ENCODE results near the gene DEAF1.

The DEAF1 gene

DNA sequence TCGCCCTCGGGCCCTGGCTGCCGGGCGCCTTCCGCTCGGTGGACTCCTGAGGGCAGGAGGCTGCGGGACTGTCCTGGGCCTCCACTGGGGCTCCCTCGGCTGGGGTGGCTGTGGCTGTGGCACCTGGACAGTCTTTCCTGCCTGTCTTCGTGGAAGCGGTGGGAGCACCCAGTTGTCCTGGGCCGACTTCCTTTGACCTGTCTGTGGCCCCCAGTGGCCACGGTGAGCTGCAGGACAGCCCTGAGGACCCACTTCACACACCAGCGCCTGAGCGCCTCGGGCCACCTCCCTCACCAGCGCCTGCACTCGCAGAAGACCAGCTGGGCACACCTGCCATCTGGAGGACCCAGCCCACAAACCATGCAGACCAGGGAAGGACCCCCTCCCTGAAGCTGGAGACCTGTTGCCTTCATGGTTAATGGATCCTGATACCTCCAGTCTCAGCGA lies 9.2 kb upstream of the DEAF1 start:
- H3K4me3 ChIP-seq (ENCODE audit: low read length): no peak overlapping the region

GRCh38 chr11:703506-703905 lies 8.5 kb upstream of the DEAF1 start:
- Histone ChIP-seq H3K4me1 (ENCODE audit: insufficient read depth, low read length) (peaks cover 8% of the 10 kb centered on the region), H3K27me3 (ENCODE audit: insufficient read depth, low read length) (peaks cover 12% of the 10 kb centered on the region; the same call in 1 of the 2 replicates), H3K36me3 (ENCODE audit: insufficient read depth, low read depth, low read length) (peaks cover 4% of the 10 kb centered on the region; the same call in 1 of the 2 replicates), H3K9me3 (ENCODE audit: insufficient read depth, low read depth, low read length) (no peaks in the 10 kb centered on the region), H3K4me3 (ENCODE audit: low read length) (no peak overlapping the region), H3K27ac (ENCODE audit: low read length) (no peak overlapping the region), H3K9ac (ENCODE audit: low read depth, low read length) (no peak overlapping the region)

More for the DNA sequence above, 9.2 kb upstream of the DEAF1 start:
- Histone ChIP-seq H3K27me3 (ENCODE audit: insufficient read depth, low read length) (peaks cover 12% of the 10 kb centered on the region; the same call in 1 of the 2 replicates), H3K9ac (ENCODE audit: low read depth, low read length) (no peak overlapping the region), H3K4me1 (ENCODE audit: insufficient read depth, low read length) (peaks cover 8% of the 10 kb centered on the region), H3K27ac (ENCODE audit: low read length) (no peak overlapping the region), H3K9me3 (ENCODE audit: insufficient read depth, low read depth, low read length) (no peaks in the 10 kb centered on the region), H3K36me3 (ENCODE audit: insufficient read depth, low read depth, low read length) (peaks cover 4% of the 10 kb centered on the region; the same call in 1 of the 2 replicates)

- Histone ChIP-seq H3K9me3 (ENCODE audit: insufficient read depth, low read depth, low read length) (no peaks in the 10 kb centered on the region), H3K4me3 (ENCODE audit: low read length) (no peak overlapping the region), H3K27ac (ENCODE audit: low read length) (no peak overlapping the region), H3K36me3 (ENCODE audit: insufficient read depth, low read depth, low read length) (peaks cover 4% of the 10 kb centered on the region; the same call in 1 of the 2 replicates), H3K9ac (ENCODE audit: low read depth, low read length) (no peak overlapping the region), H3K27me3 (ENCODE audit: insufficient read depth, low read length) (peaks cover 12% of the 10 kb centered on the region; the same call in 1 of the 2 replicates), H3K4me1 (ENCODE audit: insufficient read depth, low read length) (peaks cover 10% of the 10 kb centered on the region)
Measured at GRCh38 chr11:702462-703461, 7.7 kb upstream of the DEAF1 start.

DNA sequence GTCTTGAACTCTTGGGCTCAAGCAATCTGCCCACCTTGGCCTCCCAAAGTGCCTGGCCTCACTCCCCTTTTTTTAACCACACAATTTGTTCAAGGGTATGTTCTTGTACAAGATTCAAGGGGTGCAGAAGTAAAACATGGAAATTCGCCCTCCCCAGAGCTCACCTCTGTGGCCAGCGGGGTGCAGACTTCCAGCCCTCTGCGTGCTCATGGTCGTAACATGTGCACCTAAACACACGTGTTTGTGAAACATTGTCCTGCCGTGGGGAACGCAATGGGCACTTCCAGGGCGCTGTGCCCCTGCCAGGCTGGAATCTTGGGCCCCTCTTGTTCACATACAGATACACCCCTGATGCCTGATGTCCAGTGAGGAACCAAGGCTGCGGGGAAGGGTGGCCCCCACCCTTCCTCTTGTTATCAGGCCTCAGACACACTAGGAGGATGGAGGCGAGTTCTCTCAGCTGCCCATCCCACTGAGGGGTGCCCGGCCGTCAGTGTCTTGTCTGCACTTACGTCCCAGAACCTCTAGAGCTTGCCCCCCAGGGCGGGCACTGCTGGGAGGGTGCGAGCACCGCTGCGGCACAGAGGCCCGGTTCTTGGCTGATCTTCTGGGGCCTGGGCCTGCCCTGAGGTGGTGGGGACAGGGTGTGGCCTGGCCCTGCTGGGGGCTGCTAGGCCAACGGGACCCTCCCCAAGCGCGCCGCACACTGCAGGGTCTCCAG lies 6.9 kb upstream of the DEAF1 start:
- no peak overlapping the region for H3K9ac ChIP-seq (ENCODE audit: low read depth, low read length)
- H3K9me3 ChIP-seq (ENCODE audit: insufficient read depth, low read depth, low read length): no peaks in the 10 kb centered on the region
- no peak overlapping the region for H3K4me3 ChIP-seq (ENCODE audit: low read length)
- peaks cover 7% of the 10 kb centered on the region; the same call in 1 of the 2 replicates for H3K4me1 ChIP-seq (ENCODE audit: insufficient read depth, low read length)
- H3K27ac ChIP-seq (ENCODE audit: low read length): no peak overlapping the region
- peaks cover 4% of the 10 kb centered on the region; the same call in 1 of the 2 replicates for H3K36me3 ChIP-seq (ENCODE audit: insufficient read depth, low read depth, low read length)
- peaks cover 8% of the 10 kb centered on the region; the same call in 1 of the 2 replicates for H3K27me3 ChIP-seq (ENCODE audit: insufficient read depth, low read length)

DNA sequence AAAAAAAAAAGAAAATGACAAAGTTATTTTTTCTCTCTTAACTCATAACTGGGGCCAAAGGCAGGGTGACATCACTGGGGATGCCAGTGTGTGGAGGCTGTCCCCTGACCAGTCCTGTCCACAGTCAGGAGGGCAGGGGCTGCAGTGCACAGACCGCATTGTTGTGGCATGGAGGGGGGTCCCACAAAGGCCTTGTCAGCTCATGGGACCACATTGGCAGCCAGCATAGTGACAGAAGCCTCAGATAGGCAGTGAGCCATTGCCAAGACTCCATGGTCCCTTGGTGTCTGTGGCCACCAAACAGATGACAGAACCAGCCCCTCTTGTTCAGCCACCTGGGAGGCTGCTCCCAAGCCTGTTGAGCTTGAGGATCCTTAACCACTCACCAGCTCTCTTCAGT lies 4.7 kb upstream of the DEAF1 start:
- peaks cover 7% of the 10 kb centered on the region; the same call in 1 of the 2 replicates for H3K4me1 ChIP-seq (ENCODE audit: insufficient read depth, low read length)

DNA sequence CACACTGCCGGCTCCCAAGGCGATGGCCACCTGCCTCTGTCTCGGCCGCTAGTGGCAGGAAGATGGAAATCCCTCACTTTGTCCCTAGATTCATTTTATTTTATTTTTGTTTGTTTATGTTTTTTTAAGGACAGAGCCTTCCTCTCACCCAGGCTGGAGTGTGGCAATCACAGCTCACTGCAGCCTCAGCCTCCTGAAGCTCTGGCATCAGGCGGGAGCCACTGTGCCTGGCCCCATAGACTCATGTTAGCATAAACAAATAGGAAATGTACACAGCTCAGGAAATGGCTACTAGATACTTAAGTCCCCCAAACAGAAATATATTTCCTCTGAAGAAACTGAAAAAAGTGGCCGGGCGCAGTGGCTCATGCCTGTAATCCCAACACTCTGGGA lies 4.1 kb upstream of the DEAF1 start:
- Histone ChIP-seq H3K27ac (ENCODE audit: low read length) (no peak overlapping the region), H3K4me3 (ENCODE audit: low read length) (no peak overlapping the region), H3K4me1 (ENCODE audit: insufficient read depth, low read length) (peaks cover 7% of the 10 kb centered on the region; the same call in 1 of the 2 replicates), H3K36me3 (ENCODE audit: insufficient read depth, low read depth, low read length) (peaks cover 4% of the 10 kb centered on the region; the same call in 1 of the 2 replicates), H3K9ac (ENCODE audit: low read depth, low read length) (no peak overlapping the region), H3K27me3 (ENCODE audit: insufficient read depth, low read length) (no peaks in the 10 kb centered on the region), H3K9me3 (ENCODE audit: insufficient read depth, low read depth, low read length) (no peaks in the 10 kb centered on the region)

More for the DNA sequence above, 4.7 kb upstream of the DEAF1 start:
- H3K9me3 ChIP-seq (ENCODE audit: insufficient read depth, low read depth, low read length): no peaks in the 10 kb centered on the region
- no peak overlapping the region for H3K9ac ChIP-seq (ENCODE audit: low read depth, low read length)
- no peak overlapping the region for H3K4me3 ChIP-seq (ENCODE audit: low read length)
- peaks cover 4% of the 10 kb centered on the region; the same call in 1 of the 2 replicates for H3K36me3 ChIP-seq (ENCODE audit: insufficient read depth, low read depth, low read length)
- no peak overlapping the region for H3K27ac ChIP-seq (ENCODE audit: low read length)
- H3K27me3 ChIP-seq (ENCODE audit: insufficient read depth, low read length): no peaks in the 10 kb centered on the region

DNA sequence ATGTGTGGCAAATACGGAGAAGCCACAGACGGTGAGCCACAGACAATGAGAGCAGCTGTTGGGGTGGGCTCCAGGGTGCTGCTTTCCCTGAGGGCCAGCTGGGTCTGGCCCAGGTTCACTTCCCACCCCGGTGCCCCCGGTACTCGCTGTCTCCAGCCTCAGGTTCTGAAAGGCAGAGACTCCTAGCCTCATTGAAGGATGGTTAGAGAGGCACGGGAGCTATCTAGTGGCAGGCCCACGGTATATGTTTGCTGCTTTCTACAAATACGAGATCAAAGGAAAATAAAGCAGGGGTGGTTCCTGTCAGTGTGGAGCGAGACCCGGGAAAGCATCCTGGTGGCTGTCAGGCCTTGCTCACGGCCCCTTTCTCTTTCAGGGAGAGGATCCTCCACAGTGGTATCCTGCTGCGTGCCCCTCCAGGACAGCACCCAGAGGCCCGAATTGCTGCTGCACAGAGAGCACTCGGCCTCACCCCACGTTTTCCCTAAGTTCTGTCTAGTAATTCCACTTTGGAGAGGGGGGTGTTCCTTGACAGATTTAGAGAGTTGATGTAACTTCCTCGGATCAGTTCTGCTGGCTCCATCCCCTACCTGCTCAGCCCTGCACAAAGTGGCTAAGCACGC lies 3.6 kb upstream of the DEAF1 start:
- no peak overlapping the region for H3K27ac ChIP-seq (ENCODE audit: low read length)

DNA sequence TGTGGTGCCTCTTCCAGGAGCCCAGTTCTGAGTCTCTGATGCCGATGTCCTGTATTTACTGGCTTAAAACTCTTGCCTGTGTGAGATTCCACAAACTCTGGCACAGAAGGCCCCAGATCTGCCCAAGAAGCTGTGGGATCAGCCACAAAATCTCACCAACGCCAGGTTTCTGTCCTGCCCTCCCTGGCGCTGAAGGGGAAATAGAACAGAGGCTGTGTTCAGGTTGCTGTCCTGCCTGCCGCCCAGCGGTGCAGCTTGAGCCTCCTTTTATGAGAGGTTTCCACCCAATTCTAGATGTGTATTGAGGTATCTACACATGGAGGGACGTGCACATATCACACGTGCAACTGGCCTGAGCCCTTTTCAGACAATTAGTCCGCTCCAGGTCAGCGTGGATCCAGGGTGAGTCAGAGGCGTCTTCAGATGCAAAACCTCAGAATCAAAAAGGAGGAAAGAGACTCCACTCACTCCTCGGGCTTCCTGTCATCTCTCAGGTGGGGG lies 2.8 kb upstream of the DEAF1 start:
- H3K36me3 ChIP-seq (ENCODE audit: insufficient read depth, low read depth, low read length): peaks cover 4% of the 10 kb centered on the region; the same call in 1 of the 2 replicates
- no peaks in the 10 kb centered on the region for H3K27me3 ChIP-seq (ENCODE audit: insufficient read depth, low read length)
- no peak overlapping the region for H3K27ac ChIP-seq (ENCODE audit: low read length)
- no peaks in the 10 kb centered on the region for H3K9me3 ChIP-seq (ENCODE audit: insufficient read depth, low read depth, low read length)
- peaks cover 14% of the 10 kb centered on the region for H3K4me1 ChIP-seq (ENCODE audit: insufficient read depth, low read length)
- no peak overlapping the region for H3K4me3 ChIP-seq (ENCODE audit: low read length)
- H3K9ac ChIP-seq (ENCODE audit: low read depth, low read length): peak overlapping the region; percentile 35; the same call in 1 of the 2 replicates

More for the DNA sequence above, 3.6 kb upstream of the DEAF1 start:
- no peak overlapping the region for H3K9ac ChIP-seq (ENCODE audit: low read depth, low read length)
- no peaks in the 10 kb centered on the region for H3K9me3 ChIP-seq (ENCODE audit: insufficient read depth, low read depth, low read length)
- peaks cover 4% of the 10 kb centered on the region; the same call in 1 of the 2 replicates for H3K36me3 ChIP-seq (ENCODE audit: insufficient read depth, low read depth, low read length)
- H3K27me3 ChIP-seq (ENCODE audit: insufficient read depth, low read length): no peaks in the 10 kb centered on the region
- H3K4me1 ChIP-seq (ENCODE audit: insufficient read depth, low read length): peaks cover 11% of the 10 kb centered on the region
- H3K4me3 ChIP-seq (ENCODE audit: low read length): no peak overlapping the region

DNA sequence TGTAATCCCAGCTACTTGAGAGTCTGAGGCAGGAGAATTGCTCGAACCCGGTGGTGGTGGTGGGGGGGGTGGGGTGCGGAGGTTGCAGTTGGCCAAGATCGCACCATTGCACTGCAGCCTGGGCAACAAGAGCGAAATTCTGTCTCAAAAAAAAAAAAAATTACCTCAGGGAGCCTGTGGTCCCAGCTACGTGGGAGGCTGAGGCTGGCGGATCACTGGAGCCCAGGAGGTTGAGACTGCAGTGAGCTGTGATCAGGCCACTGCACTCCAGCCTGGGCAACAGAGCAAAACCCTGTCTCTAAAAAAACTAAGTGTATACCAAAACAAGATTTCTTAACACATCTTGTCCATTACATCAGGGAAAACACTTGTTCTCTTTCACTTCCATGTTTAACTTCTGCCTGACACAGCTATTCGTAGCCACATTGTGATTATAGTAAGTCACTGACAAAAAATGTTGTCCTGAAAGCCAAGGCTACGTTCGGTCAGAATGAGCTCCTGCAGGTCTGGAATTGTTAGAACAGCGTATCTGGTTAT lies 2.0 kb upstream of the DEAF1 start:
- Histone ChIP-seq H3K4me1 (ENCODE audit: insufficient read depth, low read length) (peaks cover 14% of the 10 kb centered on the region), H3K4me3 (ENCODE audit: low read length) (no peak overlapping the region), H3K9ac (ENCODE audit: low read depth, low read length) (no peak overlapping the region), H3K27ac (ENCODE audit: low read length) (no peak overlapping the region), H3K27me3 (ENCODE audit: insufficient read depth, low read length) (no peaks in the 10 kb centered on the region), H3K36me3 (ENCODE audit: insufficient read depth, low read depth, low read length) (peaks cover 4% of the 10 kb centered on the region; the same call in 1 of the 2 replicates), H3K9me3 (ENCODE audit: insufficient read depth, low read depth, low read length) (no peaks in the 10 kb centered on the region)

DNA sequence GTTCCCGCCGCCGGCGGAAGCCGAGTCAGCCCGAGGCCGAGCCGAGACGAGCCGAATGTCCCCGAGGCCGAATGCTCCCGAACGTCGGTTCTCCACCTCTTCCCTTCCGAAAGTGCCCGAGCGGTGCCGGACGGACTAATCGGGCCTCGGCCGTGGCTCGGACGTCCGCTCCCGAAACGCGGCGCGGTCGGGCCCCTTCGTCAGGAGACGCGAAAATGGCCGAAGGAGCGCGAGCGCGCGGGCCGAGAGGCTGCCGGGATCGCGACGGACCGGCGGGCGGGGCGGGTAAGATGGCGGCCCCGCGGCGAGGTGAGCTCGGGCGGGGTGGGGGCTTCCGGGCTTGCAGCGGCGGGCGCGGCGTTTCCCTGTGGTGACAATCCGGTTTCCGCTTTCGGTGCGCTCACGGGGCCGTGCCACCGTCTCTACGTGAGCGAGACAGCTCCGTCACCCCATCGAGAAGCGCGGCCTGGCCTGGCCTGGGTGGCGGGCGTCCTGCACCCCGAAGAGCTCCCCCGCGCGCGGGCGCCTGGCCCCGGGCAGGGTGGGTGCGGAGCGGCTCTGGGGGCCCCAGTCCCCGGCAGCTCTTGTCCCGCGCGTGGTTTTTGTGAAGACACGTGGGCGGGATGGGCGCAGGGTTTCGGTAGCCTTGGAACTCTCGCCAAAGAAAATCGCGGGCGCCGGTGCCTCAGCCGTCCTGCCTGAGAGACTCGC lies 671 bp upstream of the DEAF1 start, which contains the start of gene TMEM80:
TMEM80 (plus strand) TSS at position 279 of the 711 bp plus-strand sequence; CDS start at position 291, 12 bp downstream.
- peaks cover 14% of the 10 kb centered on the region for H3K4me1 ChIP-seq (ENCODE audit: insufficient read depth, low read length)
- H3K9me3 ChIP-seq (ENCODE audit: insufficient read depth, low read depth, low read length): no peaks in the 10 kb centered on the region
- peaks cover 12% of the 10 kb centered on the region; the same call in 1 of the 2 replicates for H3K36me3 ChIP-seq (ENCODE audit: insufficient read depth, low read depth, low read length)

More for the DNA sequence above, 671 bp upstream of the DEAF1 start, which contains the start of gene TMEM80:
- Histone ChIP-seq H3K27me3 (ENCODE audit: insufficient read depth, low read length) (no peaks in the 10 kb centered on the region), H3K4me3 (ENCODE audit: low read length) (peak within 1 kb of the TSS; percentile 80), H3K9ac (ENCODE audit: low read depth, low read length) (peak within 1 kb of the TSS; percentile 97), H3K27ac (ENCODE audit: low read length) (peak within 1 kb of the TSS; percentile 66)

Measured in iPS-20b (cell line).